GM19463 (cell line): ENCODE data around the gene COL9A3.

ENCODE experiments used
- ATAC-seq: cut with Tn5 transposase; IDR thresholded peaks from one replicate; pipeline ENCODE4 v1.9.1; 2021; ENCODE audit warnings: mild to moderate bottlenecking, moderate library complexity; ENCODE audit not compliant: unreplicated experiment

Gene COL9A3

GRCh38 chr20:62822239-62822787, 5.5 kb downstream of the COL9A3 start:
- no peak for ATAC-seq

- peak; percentile 71 for ATAC-seq
Observed at GRCh38 chr20:62822788-62823651, 6.2 kb downstream of the COL9A3 start.

- ATAC-seq: no peak
Observed at GRCh38 chr20:62823688-62824475, 7.0 kb downstream of the COL9A3 start.

GRCh38 chr20:62824476-62825332, 7.9 kb downstream of the COL9A3 start:
- peak; percentile 46 for ATAC-seq

GRCh38 chr20:62825333-62825985, 8.6 kb downstream of the COL9A3 start:
- ATAC-seq: no peak

- no peak for ATAC-seq
Observed at GRCh38 chr20:62825986-62826645, 9.3 kb downstream of the COL9A3 start.

- ATAC-seq: no peak
Observed at GRCh38 chr20:62826646-62827310, 9.9 kb downstream of the COL9A3 start.

- ATAC-seq: no peak
Observed at GRCh38 chr20:62827311-62828038, 10.6 kb downstream of the COL9A3 start.

- no peak for ATAC-seq
Observed at GRCh38 chr20:62828051-62828450, 11.2 kb downstream of the COL9A3 start.

- no peak for ATAC-seq
Observed at GRCh38 chr20:62828511-62829230, 11.8 kb downstream of the COL9A3 start.

GRCh38 chr20:62829231-62830230, 12.7 kb downstream of the COL9A3 start:
- ATAC-seq: no peak

GRCh38 chr20:62830251-62830650, 13.4 kb downstream of the COL9A3 start:
- ATAC-seq: no peak

GRCh38 chr20:62830821-62831220, 14.0 kb downstream of the COL9A3 start:
- ATAC-seq: no peak

GRCh38 chr20:62831361-62831788, 14.5 kb downstream of the COL9A3 start:
- no peak for ATAC-seq

- no peak for ATAC-seq
Observed at GRCh38 chr20:62831854-62832211, 15.0 kb downstream of the COL9A3 start.

- ATAC-seq: peak; percentile 77
Observed at GRCh38 chr20:62832212-62832922, 15.5 kb downstream of the COL9A3 start.
